Liver (tissue), 9 donors: ENCODE results near the gene JAML. TPM values are rescaled to one million over a fixed set of nuclear protein-coding genes. Genes with fewer than 3 reads are reported as not detected.

ENCODE experiments used
- DNase-seq: peaks from one replicate; pipeline ENCODE4 v3.0.0-alpha.2; 2017; ENCODE audit warnings: low spot score
- H3K27ac ChIP-seq, 2 donors: one replicate each; pipeline ENCODE4 v1.7.0; 2013; ENCODE audit warnings: inconsistent platforms in 2 of 2, low read length in 2 of 2, control low read depth in 1 of 2, low read depth in 1 of 2, mild to moderate bottlenecking in 1 of 2
- H3K27me3 ChIP-seq, 4 donors: one replicate each; pipeline versions ENCODE4 v1.6.1 to v1.7.0; 2013; ENCODE audit warnings: low read length in 3 of 4, inconsistent platforms in 1 of 4, mild to moderate bottlenecking in 1 of 4, moderate library complexity in 1 of 4; ENCODE audit not compliant: control insufficient read depth in 4 of 4, insufficient read depth in 4 of 4
- H3K36me3 ChIP-seq, 4 donors: one replicate each; pipeline versions ENCODE4 v1.6.1 to v1.7.0; 2013; ENCODE audit warnings: low read length in 3 of 4, mild to moderate bottlenecking in 3 of 4, low read depth in 1 of 4, moderate library complexity in 1 of 4; ENCODE audit not compliant: control insufficient read depth in 4 of 4, insufficient read depth in 3 of 4
- H3K4me1 ChIP-seq, 4 donors: one replicate each; pipeline versions ENCODE4 v1.6.1 to v1.7.0; 2013; ENCODE audit warnings: low read length in 3 of 4, mild to moderate bottlenecking in 3 of 4, moderate library complexity in 1 of 4; ENCODE audit not compliant: control insufficient read depth in 4 of 4, insufficient read depth in 4 of 4
- H3K4me3 ChIP-seq, 3 donors: one replicate each; pipeline versions ENCODE4 v1.6.1 to v1.7.0; 2013; ENCODE audit warnings: low read length in 3 of 3, control low read depth in 1 of 3, low read depth in 1 of 3, mild to moderate bottlenecking in 1 of 3
- H3K9ac ChIP-seq, 2 donors: one replicate each; pipeline ENCODE4 v1.7.0; 2013; ENCODE audit warnings: low read length in 2 of 2, mild to moderate bottlenecking in 2 of 2, moderate library complexity in 2 of 2, control low read depth in 1 of 2, low read depth in 1 of 2
- H3K9me3 ChIP-seq, 4 donors: one replicate each; pipeline versions ENCODE4 v1.6.1 to v1.7.0; 2013; ENCODE audit warnings: low read length in 3 of 4; ENCODE audit not compliant: control insufficient read depth in 4 of 4
- GABPA ChIP-seq, 2 donors: IDR thresholded peaks in 1 of 2; conservative IDR thresholded peaks in 1 of 2; 2 replicates each; pipeline ENCODE4 v1.6.1; 2016; ENCODE audit warnings: antibody characterized with exemption in 2 of 2, mild to moderate bottlenecking in 1 of 2, moderate library complexity in 1 of 2
- RAD21 ChIP-seq, 2 donors: IDR thresholded peaks; 2 replicates each; pipeline ENCODE4 v1.6.1; 2016; ENCODE audit warnings: antibody characterized with exemption in 2 of 2, mild to moderate bottlenecking in 2 of 2
- SP1 ChIP-seq: IDR thresholded peaks from 2 replicates; pipeline ENCODE4 v1.6.1; 2018; ENCODE audit warnings: antibody characterized with exemption, mild to moderate bottlenecking
- WGBS: extraction: QIAGEN DNeasy Blood & Tissue Kit; methylation state at CpG from one replicate; pipeline ENCODE4 v1.1.7; 2013; 5-methylcytosine and 5-hydroxymethylcytosine counted together
- polyA plus RNA-seq, 2 donors: library from polyadenylated mRNA; stranded (reverse) in 1 of 2; unstranded in 1 of 2; fragments of 200-250 nt in 1 of 2; fragments of >200 nt in 1 of 2; fragmentation: Nextera tagmentation in 1 of 2; extraction: Ambion mirVana in 1 of 2; gene quantifications; one replicate each; pipeline versions ENCODE4 v1.2.1 to v1.2.3, GENCODE V29; 2013 to 2015
- total RNA-seq, 2 donors: library from RNA; depleted of rRNA; stranded (reverse); fragments of >200 nt; gene quantifications; one replicate each; pipeline ENCODE4 v1.2.3, GENCODE V29; 2014
- TF ChIP-seq, protein P1 (sequence below): IDR thresholded peaks from 2 replicates; pipeline ENCODE4 v1.6.1; 2016; ENCODE audit warnings: antibody characterized with exemption
- TF ChIP-seq, protein P2 (sequence below): IDR thresholded peaks from 2 replicates; pipeline ENCODE4 v1.6.1; 2016; ENCODE audit warnings: antibody characterized with exemption, mild to moderate bottlenecking
- TF ChIP-seq, protein P3 (sequence below): fragments of 150-350 bp; IDR thresholded peaks from 2 replicates; pipeline ENCODE4 v1.5.1; 2017; ENCODE audit warnings: improper control_type of control experiment, low read depth, low read length; ENCODE audit not compliant: missing input control
- donor health status: healthy.
- donor health status: healthy.
- donor health status: healthy.
- donor health status: healthy.
- donor health status: healthy.

The JAML gene
- total and polyA plus RNA-seq, 4 donors = 2.2 to 13.5 (median 6.5) TPM

DNA sequence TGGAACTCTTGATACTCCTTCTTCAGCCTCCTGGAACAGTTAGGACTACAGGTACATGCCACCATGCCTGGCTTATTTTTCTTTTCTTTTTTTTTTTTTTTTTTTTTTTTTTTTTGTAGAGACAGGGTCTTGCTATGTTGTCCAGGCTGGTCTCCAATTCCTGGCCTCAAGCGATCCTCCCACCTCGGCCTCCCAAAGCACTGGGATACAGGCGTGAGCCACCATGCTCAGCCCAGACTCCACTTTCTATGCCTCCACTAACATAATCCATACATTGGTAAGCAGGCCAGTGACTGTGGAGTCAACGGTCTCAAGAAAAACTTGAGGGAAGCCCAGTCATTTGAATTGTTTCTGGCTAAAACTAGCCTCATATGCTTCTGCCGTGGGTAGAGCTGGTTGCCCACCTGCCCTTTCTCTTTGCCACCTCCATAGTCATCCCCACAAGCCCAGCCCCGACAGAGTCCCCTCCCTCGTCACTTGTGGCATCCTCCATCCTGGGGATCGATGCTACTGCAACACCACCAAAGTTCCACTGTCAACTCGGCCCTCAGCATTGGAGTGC is 50.7 kb downstream of the JAML start:
- Histone ChIP-seq H3K9me3 (no peaks in the 10 kb centered on the region), H3K27me3 (no peaks in the 10 kb centered on the region), H3K36me3 (no peaks in the 10 kb centered on the region), H3K4me3 (no peak overlapping the region), H3K4me1 (peaks cover 0 to 10% (median 5%) of the 10 kb centered on the region in 4 donors), H3K9ac (no peak overlapping the region), H3K27ac (no peak overlapping the region)
- DNase-seq = no peak
- 91% methylated on average over 9 of the region's 9 CpGs for WGBS
- TF ChIP-seq, protein P1, sequence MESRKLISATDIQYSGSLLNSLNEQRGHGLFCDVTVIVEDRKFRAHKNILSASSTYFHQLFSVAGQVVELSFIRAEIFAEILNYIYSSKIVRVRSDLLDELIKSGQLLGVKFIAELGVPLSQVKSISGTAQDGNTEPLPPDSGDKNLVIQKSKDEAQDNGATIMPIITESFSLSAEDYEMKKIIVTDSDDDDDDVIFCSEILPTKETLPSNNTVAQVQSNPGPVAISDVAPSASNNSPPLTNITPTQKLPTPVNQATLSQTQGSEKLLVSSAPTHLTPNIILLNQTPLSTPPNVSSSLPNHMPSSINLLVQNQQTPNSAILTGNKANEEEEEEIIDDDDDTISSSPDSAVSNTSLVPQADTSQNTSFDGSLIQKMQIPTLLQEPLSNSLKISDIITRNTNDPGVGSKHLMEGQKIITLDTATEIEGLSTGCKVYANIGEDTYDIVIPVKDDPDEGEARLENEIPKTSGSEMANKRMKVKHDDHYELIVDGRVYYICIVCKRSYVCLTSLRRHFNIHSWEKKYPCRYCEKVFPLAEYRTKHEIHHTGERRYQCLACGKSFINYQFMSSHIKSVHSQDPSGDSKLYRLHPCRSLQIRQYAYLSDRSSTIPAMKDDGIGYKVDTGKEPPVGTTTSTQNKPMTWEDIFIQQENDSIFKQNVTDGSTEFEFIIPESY = no peak
- TF ChIP-seq, protein P2, sequence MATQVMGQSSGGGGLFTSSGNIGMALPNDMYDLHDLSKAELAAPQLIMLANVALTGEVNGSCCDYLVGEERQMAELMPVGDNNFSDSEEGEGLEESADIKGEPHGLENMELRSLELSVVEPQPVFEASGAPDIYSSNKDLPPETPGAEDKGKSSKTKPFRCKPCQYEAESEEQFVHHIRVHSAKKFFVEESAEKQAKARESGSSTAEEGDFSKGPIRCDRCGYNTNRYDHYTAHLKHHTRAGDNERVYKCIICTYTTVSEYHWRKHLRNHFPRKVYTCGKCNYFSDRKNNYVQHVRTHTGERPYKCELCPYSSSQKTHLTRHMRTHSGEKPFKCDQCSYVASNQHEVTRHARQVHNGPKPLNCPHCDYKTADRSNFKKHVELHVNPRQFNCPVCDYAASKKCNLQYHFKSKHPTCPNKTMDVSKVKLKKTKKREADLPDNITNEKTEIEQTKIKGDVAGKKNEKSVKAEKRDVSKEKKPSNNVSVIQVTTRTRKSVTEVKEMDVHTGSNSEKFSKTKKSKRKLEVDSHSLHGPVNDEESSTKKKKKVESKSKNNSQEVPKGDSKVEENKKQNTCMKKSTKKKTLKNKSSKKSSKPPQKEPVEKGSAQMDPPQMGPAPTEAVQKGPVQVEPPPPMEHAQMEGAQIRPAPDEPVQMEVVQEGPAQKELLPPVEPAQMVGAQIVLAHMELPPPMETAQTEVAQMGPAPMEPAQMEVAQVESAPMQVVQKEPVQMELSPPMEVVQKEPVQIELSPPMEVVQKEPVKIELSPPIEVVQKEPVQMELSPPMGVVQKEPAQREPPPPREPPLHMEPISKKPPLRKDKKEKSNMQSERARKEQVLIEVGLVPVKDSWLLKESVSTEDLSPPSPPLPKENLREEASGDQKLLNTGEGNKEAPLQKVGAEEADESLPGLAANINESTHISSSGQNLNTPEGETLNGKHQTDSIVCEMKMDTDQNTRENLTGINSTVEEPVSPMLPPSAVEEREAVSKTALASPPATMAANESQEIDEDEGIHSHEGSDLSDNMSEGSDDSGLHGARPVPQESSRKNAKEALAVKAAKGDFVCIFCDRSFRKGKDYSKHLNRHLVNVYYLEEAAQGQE = no peak

DNA sequence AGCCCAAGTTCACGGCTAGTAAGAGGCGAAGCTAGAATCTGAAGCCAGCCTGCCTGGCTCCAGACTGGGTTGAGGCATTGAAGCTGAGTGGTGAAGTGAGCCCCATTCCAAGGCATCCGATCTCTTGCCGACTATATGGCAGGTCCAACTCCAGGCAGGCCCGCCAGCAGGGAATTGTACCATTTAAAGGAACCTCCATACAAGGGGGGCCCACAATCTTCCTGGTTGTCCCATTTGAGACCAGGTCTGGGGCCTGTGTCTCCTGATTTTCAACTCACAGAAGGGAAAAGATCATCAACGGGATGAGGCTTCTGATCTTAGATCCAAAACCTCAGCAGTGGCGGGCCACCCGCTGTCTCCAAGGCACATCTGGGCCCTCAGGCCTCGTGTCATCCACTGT is 52.5 kb downstream of the JAML start:
- 93% methylated on average over 9 of the region's 9 CpGs for WGBS
- Histone ChIP-seq H3K27ac (no peak overlapping the region), H3K27me3 (no peaks in the 10 kb centered on the region), H3K36me3 (no peaks in the 10 kb centered on the region), H3K4me3 (no peak overlapping the region), H3K9ac (no peak overlapping the region), H3K9me3 (no peaks in the 10 kb centered on the region), H3K4me1 (peaks cover 0 to 10% (median 5%) of the 10 kb centered on the region in 4 donors)
- no peak for DNase-seq
- no peak for TF ChIP-seq SP1

DNA sequence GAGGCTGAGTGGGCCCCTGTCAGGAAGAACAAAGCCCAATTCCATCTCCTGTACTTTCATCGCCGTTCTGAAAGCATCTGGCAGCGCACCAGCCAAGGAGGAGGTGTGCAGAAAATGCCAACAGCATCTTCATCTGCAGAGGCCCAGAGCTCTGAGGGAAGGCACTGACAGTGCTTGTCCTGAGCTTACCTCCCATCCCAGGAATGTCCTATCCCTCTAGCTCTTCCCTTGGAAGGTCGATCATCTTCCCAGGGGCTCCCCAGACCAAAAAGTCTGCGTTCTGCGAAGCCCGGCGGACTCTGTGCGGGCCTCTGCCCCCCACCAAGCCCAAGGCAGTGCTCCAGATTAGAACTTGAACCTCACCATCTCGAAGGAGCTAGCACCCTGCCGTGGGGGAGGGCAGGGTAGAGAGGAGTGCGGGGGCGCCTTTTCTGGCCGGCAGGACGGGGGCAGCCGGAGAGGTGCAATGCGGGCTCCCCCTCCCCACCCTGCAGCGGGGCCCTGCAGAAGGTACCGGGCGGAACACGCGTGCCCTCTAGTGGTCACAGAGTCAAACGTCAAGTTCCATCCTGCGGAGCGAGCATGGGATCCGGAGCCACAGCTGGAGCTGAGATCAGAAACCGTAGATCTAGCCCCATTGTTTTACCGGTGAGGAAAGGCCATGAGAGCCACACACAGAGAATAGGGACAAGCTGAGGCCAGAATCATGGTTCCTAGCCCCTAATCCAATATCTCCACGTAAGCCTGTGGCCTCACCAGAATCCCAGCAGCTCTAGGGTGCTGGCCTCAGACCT is 53.3 kb downstream of the JAML start:
- H3K9me3 ChIP-seq = no peaks in the 10 kb centered on the region
- TF ChIP-seq GABPA (IDR thresholded peaks at IDR 0.05 in 1 of 2, conservative IDR thresholded peaks at IDR 0.05 in 1 of 2) (no peak), RAD21 (IDR thresholded peaks at IDR 0.05) (peak; percentile 74 to 87)
- TF ChIP-seq, protein P1 = no peak
- TF ChIP-seq, protein P3, sequence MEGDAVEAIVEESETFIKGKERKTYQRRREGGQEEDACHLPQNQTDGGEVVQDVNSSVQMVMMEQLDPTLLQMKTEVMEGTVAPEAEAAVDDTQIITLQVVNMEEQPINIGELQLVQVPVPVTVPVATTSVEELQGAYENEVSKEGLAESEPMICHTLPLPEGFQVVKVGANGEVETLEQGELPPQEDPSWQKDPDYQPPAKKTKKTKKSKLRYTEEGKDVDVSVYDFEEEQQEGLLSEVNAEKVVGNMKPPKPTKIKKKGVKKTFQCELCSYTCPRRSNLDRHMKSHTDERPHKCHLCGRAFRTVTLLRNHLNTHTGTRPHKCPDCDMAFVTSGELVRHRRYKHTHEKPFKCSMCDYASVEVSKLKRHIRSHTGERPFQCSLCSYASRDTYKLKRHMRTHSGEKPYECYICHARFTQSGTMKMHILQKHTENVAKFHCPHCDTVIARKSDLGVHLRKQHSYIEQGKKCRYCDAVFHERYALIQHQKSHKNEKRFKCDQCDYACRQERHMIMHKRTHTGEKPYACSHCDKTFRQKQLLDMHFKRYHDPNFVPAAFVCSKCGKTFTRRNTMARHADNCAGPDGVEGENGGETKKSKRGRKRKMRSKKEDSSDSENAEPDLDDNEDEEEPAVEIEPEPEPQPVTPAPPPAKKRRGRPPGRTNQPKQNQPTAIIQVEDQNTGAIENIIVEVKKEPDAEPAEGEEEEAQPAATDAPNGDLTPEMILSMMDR = peak; percentile 75
- no peak overlapping the region for H3K9ac ChIP-seq
- no peak overlapping the region for H3K4me3 ChIP-seq
- no peak overlapping the region for H3K27ac ChIP-seq
- WGBS = 8% methylated on average over 29 of the region's 29 CpGs
- DNase-seq = peak; percentile 71
- H3K27me3 ChIP-seq = no peaks in the 10 kb centered on the region
- H3K4me1 ChIP-seq = peaks cover 0 to 10% (median 5%) of the 10 kb centered on the region in 4 donors
- no peaks in the 10 kb centered on the region for H3K36me3 ChIP-seq
